HEK293 (cell line): ENCODE results near the gene TRAPPC8.

Experiments
- CTCF ChIA-PET: fragments of 350-600 bp; formaldehyde crosslinking; extraction: SDS; loops from one replicate; lab custom pipeline; 2021; ENCODE audit warnings: antibody characterized with exemption; lab: Yijun Ruan, JAX
- POLR2A ChIA-PET: fragments of 300-600 bp; formaldehyde crosslinking; extraction: SDS; loops from one replicate; lab custom pipeline; 2020; ENCODE audit warnings: antibody characterized with exemption, inconsistent platforms; lab: Yijun Ruan, JAX
- H3K27ac ChIP-seq: fragments of 200-500 bp; sonication (Bioruptor generic); 2 replicates; pipeline ENCODE4 v1.5.1; 2014; ENCODE audit warnings: low read depth, low read length, control low read depth, inconsistent platforms; ENCODE audit errors: extremely low read depth
- H3K36me3 ChIP-seq, 2 experiments: fragments of 200-500 bp in 1 of 2; sonication (Bioruptor generic) in 1 of 2; 1 replicate in 1 of 2; 2 replicates in 1 of 2; pipeline ENCODE4 v1.5.1; 2014 to 2017; ENCODE audit warnings: inconsistent platforms in 2 of 2, low read length in 2 of 2; ENCODE audit not compliant: control insufficient read depth in 2 of 2, insufficient read depth in 1 of 2
- H3K4me1 ChIP-seq: fragments of 200-500 bp; sonication (Bioruptor generic); 2 replicates; pipeline ENCODE4 v1.5.1; 2014; ENCODE audit warnings: mild to moderate bottlenecking, low read length, inconsistent platforms; ENCODE audit not compliant: control insufficient read depth, insufficient read depth
- H3K4me3 ChIP-seq: 2 replicates; pipeline ENCODE4 v1.5.1; 2011; ENCODE audit warnings: low read depth, mild to moderate bottlenecking, control low read depth, low read length, moderate library complexity
- H3K9me3 ChIP-seq: fragments of 200-500 bp; sonication (Bioruptor generic); 2 replicates; pipeline ENCODE4 v1.5.1; 2014; ENCODE audit warnings: low read depth, low read length, inconsistent platforms; ENCODE audit not compliant: control insufficient read depth, insufficient read depth
- CTCF ChIP-seq: fragments of 450-650 bp; formaldehyde crosslinking; IDR thresholded peaks from 2 replicates; pipeline ENCODE4 v1.5.1; 2016; ENCODE audit warnings: missing biosample characterization, missing genetic modification characterization
- EGR2 ChIP-seq: fragments of 450-650 bp; formaldehyde crosslinking; IDR thresholded peaks from 2 replicates; pipeline ENCODE4 v1.5.1; 2016; ENCODE audit warnings: low read depth, missing biosample characterization, missing genetic modification characterization
- PRDM6 ChIP-seq: fragments of 450-650 bp; formaldehyde crosslinking; IDR thresholded peaks from 2 replicates; pipeline ENCODE4 v1.5.1; 2017; ENCODE audit warnings: missing biosample characterization, missing genetic modification characterization
- SETDB1 ChIP-seq: IDR thresholded peaks from one replicate; pipeline ENCODE4 v1.6.1; 2017; ENCODE audit warnings: mild to moderate bottlenecking, low read length, moderate library complexity, mixed read lengths; ENCODE audit not compliant: insufficient read length
- TRIM28 ChIP-seq: IDR thresholded peaks from 2 replicates; pipeline ENCODE4 v1.6.1; 2011; ENCODE audit warnings: low read length, control low read depth, borderline replicate concordance
- ZBTB48 ChIP-seq: fragments of 450-650 bp; formaldehyde crosslinking; IDR thresholded peaks from 2 replicates; pipeline ENCODE4 v1.5.1; 2016; ENCODE audit warnings: missing biosample characterization, missing genetic modification characterization
- ZBTB8A ChIP-seq: fragments of 450-650 bp; formaldehyde crosslinking; IDR thresholded peaks from 2 replicates; pipeline ENCODE4 v1.5.1; 2016; ENCODE audit warnings: missing biosample characterization, missing genetic modification characterization
- ZNF112 ChIP-seq: fragments of 450-650 bp; formaldehyde crosslinking; IDR thresholded peaks from 2 replicates; pipeline ENCODE4 v1.5.0; 2017; ENCODE audit warnings: missing biosample characterization, missing genetic modification characterization
- ZNF184 ChIP-seq: fragments of 450-650 bp; IDR thresholded peaks from 2 replicates; pipeline ENCODE4 v1.5.1; 2018; ENCODE audit warnings: missing biosample characterization, mild to moderate bottlenecking, missing genetic modification characterization
- ZNF501 ChIP-seq: fragments of 450-650 bp; formaldehyde crosslinking; IDR thresholded peaks from 2 replicates; pipeline ENCODE4 v1.5.1; 2016; ENCODE audit warnings: missing biosample characterization, missing genetic modification characterization
- ZNF530 ChIP-seq: fragments of 450-650 bp; formaldehyde crosslinking; IDR thresholded peaks from 2 replicates; pipeline ENCODE4 v1.5.1; 2016; ENCODE audit warnings: low read depth, missing biosample characterization, missing genetic modification characterization
- ZNF654 ChIP-seq: fragments of 450-650 bp; formaldehyde crosslinking; IDR thresholded peaks from 2 replicates; pipeline ENCODE4 v1.5.1; 2016; ENCODE audit warnings: low read depth, missing biosample characterization, missing genetic modification characterization
- ZNF791 ChIP-seq: fragments of 450-650 bp; formaldehyde crosslinking; IDR thresholded peaks from 2 replicates; pipeline ENCODE4 v1.5.1; 2016; ENCODE audit warnings: missing biosample characterization, missing genetic modification characterization
- TF ChIP-seq, protein P1 (sequence below): fragments of 450-650 bp; formaldehyde crosslinking; IDR thresholded peaks from 2 replicates; pipeline ENCODE4 v1.5.1; 2016; ENCODE audit warnings: missing biosample characterization, missing genetic modification characterization

TRAPPC8 gene

DNA sequence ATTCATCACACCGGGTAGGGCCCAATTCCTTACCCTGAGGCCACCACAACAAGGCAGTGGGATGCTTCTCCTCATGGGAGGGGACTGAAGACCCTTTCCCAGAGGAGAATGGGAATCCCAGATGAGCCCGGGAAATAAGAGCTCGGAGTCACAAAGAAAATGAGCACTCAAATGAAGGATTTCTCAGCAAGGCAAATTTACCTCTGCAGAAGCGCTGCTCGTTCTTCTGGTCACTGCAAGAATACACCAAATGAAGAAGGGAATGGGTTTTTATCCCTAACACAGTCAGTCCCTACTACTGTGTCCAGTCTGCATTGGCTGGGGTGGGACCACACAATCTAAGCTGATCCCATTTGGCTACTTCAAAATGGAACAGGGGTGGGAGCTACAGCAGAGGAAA, 35.7 kb upstream of the TRAPPC8 start:
- ChIA-PET POLR2A (no interaction called here), CTCF (interaction anchor here (0.6 to 2.1 kb wide), 4 partner anchors 10 to 237 kb away, joined by 3 to 10 read pairs (median 3); no protein-coding TSS in a partner anchor)
- H3K27ac ChIP-seq, result no peak overlapping the region
- H3K4me1 ChIP-seq, result no peaks in the 10 kb centered on the region
- H3K9me3 ChIP-seq, result no peaks in the 10 kb centered on the region
- no peaks in the 10 kb centered on the region for H3K36me3 ChIP-seq
- TF ChIP-seq ZBTB8A (no peak), ZNF501 (tag by site-specific recombination) (no peak), ZNF184 (tag by site-specific recombination) (no peak), ZNF530 (tag by site-specific recombination) (no peak), TRIM28 (peak; percentile 99; the same call in 1 of the 2 replicates), ZBTB48 (tag by site-specific recombination) (no peak), SETDB1 (peak; percentile 96), ZNF112 (tag by site-specific recombination) (no peak), EGR2 (no peak), ZNF791 (tag by site-specific recombination) (no peak)
- TF ChIP-seq, protein P1, sequence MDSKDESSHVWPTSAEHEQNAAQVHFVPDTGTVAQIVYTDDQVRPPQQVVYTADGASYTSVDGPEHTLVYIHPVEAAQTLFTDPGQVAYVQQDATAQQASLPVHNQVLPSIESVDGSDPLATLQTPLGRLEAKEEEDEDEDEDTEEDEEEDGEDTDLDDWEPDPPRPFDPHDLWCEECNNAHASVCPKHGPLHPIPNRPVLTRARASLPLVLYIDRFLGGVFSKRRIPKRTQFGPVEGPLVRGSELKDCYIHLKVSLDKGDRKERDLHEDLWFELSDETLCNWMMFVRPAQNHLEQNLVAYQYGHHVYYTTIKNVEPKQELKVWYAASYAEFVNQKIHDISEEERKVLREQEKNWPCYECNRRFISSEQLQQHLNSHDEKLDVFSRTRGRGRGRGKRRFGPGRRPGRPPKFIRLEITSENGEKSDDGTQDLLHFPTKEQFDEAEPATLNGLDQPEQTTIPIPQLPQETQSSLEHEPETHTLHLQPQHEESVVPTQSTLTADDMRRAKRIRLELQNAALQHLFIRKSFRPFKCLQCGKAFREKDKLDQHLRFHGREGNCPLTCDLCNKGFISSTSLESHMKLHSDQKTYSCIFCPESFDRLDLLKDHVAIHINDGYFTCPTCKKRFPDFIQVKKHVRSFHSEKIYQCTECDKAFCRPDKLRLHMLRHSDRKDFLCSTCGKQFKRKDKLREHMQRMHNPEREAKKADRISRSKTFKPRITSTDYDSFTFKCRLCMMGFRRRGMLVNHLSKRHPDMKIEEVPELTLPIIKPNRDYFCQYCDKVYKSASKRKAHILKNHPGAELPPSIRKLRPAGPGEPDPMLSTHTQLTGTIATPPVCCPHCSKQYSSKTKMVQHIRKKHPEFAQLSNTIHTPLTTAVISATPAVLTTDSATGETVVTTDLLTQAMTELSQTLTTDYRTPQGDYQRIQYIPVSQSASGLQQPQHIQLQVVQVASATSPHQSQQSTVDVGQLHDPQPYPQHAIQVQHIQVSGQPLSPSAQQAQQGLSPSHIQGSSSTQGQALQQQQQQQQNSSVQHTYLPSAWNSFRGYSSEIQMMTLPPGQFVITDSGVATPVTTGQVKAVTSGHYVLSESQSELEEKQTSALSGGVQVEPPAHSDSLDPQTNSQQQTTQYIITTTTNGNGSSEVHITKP (tag by site-specific recombination), result no peak
- H3K4me3 ChIP-seq, result no peak overlapping the region

GRCh38 chr18:31977270-31977872, 34.4 kb upstream of the TRAPPC8 start:
- no peaks in the 10 kb centered on the region for H3K4me1 ChIP-seq
- H3K27ac ChIP-seq, result no peak overlapping the region
- TF ChIP-seq PRDM6 (tag by site-specific recombination), result no peak
- TF ChIP-seq ZNF654 (tag by site-specific recombination), result peak; percentile 70
- TF ChIP-seq CTCF (tag by site-specific recombination), result 0 out of 2 replicates have a peak, but pooled peaks have one; percentile 23
- ChIA-PET POLR2A (interaction anchor here (1.3 kb wide), 1 partner anchor 34 kb away, joined by 3 read pairs; the partner anchor contains the start of gene TRAPPC8), CTCF (interaction anchor here (0.6 to 2.4 kb wide), 42 partner anchors 10 to 1008 kb away, joined by 3 to 19 read pairs (median 4); partner anchors contain the start of genes RNF125 and TRAPPC8)
- H3K9me3 ChIP-seq, result no peaks in the 10 kb centered on the region
- no peaks in the 10 kb centered on the region for H3K36me3 ChIP-seq
- no peak overlapping the region for H3K4me3 ChIP-seq
